ENCODE measurements around the gene FLNC.

DNA sequence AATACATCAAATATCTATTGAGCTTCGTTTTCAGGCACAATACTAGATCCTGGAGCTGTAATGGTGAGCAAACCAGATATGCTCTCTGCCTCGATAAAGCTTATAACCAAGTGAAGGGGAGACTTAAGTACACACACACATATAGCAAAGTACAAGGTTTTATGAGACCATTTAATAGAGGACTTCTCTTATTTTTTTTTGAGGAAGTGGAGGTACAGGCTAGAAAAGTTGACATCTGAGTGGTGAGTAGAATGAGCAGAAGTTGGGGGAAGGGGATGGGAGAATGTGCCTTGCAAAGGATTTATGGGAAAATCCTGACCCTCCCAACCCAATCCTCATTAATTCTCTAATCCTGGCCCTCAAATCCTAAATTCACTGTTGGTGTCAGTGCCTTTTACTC lies 30.8 kb upstream of the FLNC start:
- TF ChIP-seq CTCF (IDR thresholded peaks at IDR 0.05; ENCODE audit: extremely low read depth in 1 of 2, insufficient read depth in 1 of 2, low read depth in 1 of 2, low read length in 2 of 2): no peak
- TF ChIP-seq EZH2 (IDR thresholded peaks at IDR 0.05; ENCODE audit: borderline replicate concordance, low read depth, low read length, severe bottlenecking): no peak
- no peak for TF ChIP-seq POLR2AphosphoS5 (IDR thresholded peaks at IDR 0.05; ENCODE audit: insufficient read depth, low read depth, low read length)
- TF ChIP-seq, protein P1, sequence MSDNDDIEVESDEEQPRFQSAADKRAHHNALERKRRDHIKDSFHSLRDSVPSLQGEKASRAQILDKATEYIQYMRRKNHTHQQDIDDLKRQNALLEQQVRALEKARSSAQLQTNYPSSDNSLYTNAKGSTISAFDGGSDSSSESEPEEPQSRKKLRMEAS (IDR thresholded peaks at IDR 0.05; ENCODE audit: insufficient read depth, insufficient read length): no peak

All from endothelial cell of umbilical vein (primary cell).